GM18517 (cell line): ENCODE measurements around the gene MXRA8.
"Not testable (repeated sequence)": the region's sequence is repeated elsewhere in the genome, so short reads cannot be mapped to it uniquely, and the experiment has no call there.

Experiments used
- ATAC-seq: cut with Tn5 transposase; IDR thresholded peaks from one replicate; pipeline ENCODE4 v1.9.1; 2021; ENCODE audit warnings: mild to moderate bottlenecking, moderate library complexity; ENCODE audit not compliant: unreplicated experiment

Gene MXRA8

DNA sequence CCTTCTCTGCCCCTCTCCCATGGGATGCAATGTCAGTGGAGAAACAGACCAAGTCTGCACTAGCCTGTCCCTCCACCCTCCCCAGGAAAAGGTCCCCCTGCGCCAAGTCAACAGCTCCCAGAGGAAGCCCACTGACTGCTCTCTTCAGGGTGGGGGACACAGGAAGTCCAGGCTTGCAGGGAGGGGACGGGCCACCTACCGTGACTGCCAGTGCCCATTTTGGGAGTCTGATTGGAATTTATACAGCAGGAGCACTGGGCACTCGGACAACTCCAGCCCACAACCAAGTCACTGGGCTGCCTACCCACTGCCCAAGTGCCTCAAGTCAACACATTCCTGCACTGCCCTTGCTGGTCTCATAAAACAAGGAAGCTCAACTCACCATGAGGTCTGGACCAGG is 34.7 kb upstream of the MXRA8 start:
- ATAC-seq, result no peak

- no peak for ATAC-seq
Observed at GRCh38 chr1:1391225-1391624, 32.9 kb upstream of the MXRA8 start.

DNA sequence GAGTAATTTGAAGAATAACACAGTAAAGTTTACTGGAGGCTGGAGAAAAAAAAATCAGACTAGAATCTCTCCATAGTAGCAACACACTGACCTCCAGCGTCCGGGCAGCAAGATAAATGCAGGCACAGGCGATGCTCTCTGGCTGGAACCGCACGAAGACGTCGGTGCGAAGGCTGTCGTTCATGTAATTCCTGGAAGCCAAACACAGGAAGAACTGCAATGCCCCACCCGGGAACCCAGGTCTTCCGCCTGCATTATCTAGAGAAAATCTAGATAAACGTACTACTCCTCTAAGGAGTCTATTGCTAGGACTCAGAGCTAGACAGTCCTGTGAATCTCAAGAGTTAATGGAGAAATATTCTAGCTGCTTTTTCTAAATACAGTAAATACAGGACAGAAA is 32.3 kb upstream of the MXRA8 start:
- no peak for ATAC-seq

DNA sequence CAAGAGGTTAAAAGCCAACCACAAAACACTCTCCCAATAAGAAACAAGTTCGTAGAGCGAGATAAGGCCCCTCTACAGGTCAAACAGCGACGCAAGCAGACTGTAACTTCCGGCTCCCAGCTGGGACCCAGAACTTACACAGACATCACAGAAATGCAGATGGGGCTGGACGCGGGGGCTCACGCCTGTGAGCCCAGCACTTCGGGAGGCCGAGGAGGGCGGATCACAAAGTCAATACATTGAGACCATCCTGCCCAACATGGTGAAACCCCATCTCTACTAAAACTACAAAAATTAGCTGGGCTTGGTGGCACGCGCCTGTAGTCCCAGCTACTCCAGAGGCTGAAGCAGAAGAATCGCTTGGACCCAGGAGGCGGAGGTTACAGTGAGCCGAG is 29.7 kb upstream of the MXRA8 start:
- no peak for ATAC-seq

- ATAC-seq, result no peak
Observed at GRCh38 chr1:1387098-1388077, 29.0 kb upstream of the MXRA8 start.

GRCh38 chr1:1385931-1386330 is 27.6 kb upstream of the MXRA8 start:
- ATAC-seq, result no peak

- ATAC-seq, result not testable (repeated sequence)
Observed at GRCh38 chr1:1385339-1385738, 27.0 kb upstream of the MXRA8 start.

GRCh38 chr1:1381294-1381693 is 22.9 kb upstream of the MXRA8 start:
- no peak for ATAC-seq

GRCh38 chr1:1380860-1381259 is 22.5 kb upstream of the MXRA8 start:
- no peak for ATAC-seq

- no peak for ATAC-seq
Observed at GRCh38 chr1:1377540-1378205, 19.3 kb upstream of the MXRA8 start.

DNA sequence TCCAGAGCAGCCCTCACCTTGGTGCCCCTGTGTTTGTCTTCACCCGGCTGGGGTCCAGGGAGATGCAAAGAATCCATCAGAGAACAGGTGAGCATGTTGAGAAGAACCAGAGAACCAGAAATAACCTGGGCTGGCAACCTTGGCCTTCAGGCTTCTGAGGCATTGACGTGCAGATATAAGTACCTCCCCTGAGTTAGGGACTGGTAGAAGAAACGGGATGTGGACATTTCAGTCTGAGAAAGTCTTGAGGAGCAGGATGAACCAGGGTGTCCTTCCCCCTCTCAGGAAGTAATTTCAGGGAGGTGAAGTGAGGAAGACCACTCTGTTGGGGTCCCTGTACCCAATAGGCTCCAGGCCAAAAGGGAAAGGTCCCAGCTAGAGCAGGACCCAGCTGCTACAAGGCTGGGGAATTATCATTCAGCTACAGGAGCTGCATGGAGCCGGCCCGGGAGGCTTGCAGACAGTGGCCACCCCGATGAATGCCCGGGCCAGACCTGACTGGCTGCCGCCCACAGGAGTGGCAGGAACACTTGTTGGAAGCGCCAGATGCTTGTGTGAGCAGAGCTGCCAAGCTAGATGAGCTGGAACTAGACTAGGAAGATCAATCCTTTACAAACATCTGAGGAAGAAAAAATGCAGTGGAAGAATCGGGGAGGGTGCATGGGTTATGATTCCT is 18.3 kb upstream of the MXRA8 start:
- ATAC-seq, result no peak

- peak; percentile 93 for ATAC-seq
Observed at GRCh38 chr1:1374929-1375662, 16.7 kb upstream of the MXRA8 start, which contains the start of gene AURKAIP1. Gene AURKAIP1, minus strand, starts transcription at chr1:1375207. Its CDS starts 451 bp downstream, at chr1:1374756.

DNA sequence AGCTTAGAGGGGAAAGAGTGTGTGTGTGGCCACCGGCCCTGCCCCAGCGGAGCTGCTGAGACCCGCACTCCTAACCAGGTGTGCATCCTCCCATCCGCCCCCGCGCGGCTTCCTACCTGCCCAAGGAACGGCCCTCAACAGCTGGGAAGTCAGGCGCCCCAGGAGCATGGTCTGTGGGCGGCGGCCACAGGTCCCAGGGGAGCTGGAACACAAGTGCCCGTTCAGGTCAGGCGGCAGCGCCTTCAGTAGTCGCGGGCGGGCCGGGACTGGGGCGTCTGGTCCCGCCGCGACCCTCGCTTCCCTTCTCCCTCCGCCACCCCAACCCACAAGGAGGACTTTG is 16.2 kb upstream of the MXRA8 start:
- no peak for ATAC-seq

- no peak for ATAC-seq
Observed at GRCh38 chr1:1373815-1374588, 15.6 kb upstream of the MXRA8 start.

- no peak for ATAC-seq
Observed at GRCh38 chr1:1373051-1373814, 14.9 kb upstream of the MXRA8 start.

DNA sequence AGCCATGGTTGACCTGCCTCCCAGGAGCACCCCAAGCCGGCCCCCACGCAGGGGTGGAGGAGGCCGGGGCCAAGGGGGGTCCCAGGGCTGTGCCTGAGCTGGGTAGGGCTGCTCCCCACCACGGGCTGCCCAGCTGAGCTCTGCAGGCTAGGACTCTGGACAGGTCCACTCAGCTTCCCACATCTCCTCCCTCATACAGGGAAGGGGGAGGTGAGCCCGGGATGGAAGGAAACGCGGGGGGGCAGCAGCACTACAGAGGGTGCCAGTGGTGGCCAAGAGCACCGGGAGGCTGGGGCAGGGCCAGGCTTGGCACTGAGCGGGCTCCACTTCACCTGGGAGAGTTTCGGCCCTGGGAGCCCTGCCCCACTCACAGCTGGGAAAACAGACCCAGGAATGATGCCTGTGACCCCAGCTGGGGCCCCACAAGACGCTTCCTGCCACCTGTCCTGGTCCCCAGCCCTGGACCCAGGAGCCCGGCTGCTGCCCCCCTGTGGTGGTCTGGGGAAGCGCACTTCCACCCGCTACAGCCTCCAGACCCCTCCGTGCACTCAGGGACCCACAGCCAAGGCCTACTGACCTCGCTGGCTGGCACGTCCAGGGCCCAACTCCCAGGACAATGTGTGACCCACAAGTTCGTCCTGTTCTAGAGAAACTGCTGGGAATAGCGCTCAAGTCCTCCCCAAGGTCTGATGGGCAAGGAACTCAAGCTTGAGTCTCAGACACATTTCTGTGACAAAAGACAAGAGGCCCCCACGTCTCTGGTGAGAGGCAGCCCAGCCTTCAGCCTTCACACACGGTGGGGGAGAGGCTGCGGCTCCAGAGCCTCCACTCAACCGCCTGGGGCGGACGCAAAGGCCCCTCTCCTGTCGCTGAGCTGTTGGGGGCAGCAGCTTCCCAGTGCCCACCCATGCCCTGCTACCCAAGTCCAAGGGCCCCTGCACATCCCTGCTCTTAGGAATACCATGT is 13.7 kb upstream of the MXRA8 start:
- no peak for ATAC-seq

GRCh38 chr1:1371364-1371745 is 13.0 kb upstream of the MXRA8 start:
- ATAC-seq, result no peak

DNA sequence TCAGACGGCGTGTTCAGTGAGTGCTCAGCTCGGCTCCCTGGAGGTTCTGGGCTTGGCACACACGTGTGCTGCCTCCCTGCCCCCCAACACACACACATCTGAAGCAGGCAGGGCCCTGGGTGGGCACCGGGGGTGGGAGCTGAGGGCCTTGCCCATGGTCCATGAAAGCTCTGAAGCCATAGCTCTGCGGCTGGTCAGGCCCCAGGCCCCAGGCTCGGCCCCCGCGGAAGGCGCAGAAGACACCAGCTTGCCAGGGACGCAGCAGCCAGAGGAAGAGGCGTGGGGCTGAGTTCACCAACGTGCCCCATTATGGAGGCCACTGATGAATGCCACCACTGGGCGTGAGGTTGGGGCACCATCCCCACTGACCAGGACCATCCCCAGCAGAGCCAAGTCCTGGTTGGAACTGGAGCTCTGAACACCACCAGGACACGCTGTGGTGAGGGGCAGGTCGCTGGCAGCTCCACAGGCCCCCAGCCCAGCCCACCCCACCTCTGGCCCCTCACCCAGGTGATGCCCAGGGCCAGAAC is 12.5 kb upstream of the MXRA8 start:
- ATAC-seq, result no peak
